Colonic mucosa (tissue), 4 donors: ENCODE data around the gene MGAT4A. TPM values are rescaled to one million over a fixed set of nuclear protein-coding genes. Genes with fewer than 3 reads are reported as not detected.

Experiments used
- DNase-seq: peaks from one replicate; pipeline ENCODE4 v3.0.0-alpha.2; 2020
- H3K27ac ChIP-seq: fragments of 200-600 bp; one replicate; pipeline ENCODE4 v1.8.0; 2021
- H3K27me3 ChIP-seq: fragments of 200-600 bp; one replicate; pipeline ENCODE4 v1.8.0; 2021
- H3K36me3 ChIP-seq: fragments of 200-600 bp; one replicate; pipeline ENCODE4 v1.8.0; 2021
- H3K4me1 ChIP-seq: fragments of 200-600 bp; one replicate; pipeline ENCODE4 v1.8.0; 2021; ENCODE audit warnings: mild to moderate bottlenecking
- H3K4me3 ChIP-seq: fragments of 200-600 bp; one replicate; pipeline ENCODE4 v1.8.0; 2021
- H3K9ac ChIP-seq, 2 donors: one replicate each; pipeline ENCODE4 v1.7.0; 2013; ENCODE audit warnings: control low read depth in 2 of 2, low read depth in 2 of 2, low read length in 2 of 2
- H3K9me3 ChIP-seq: fragments of 200-600 bp; one replicate; pipeline ENCODE4 v1.8.0; 2021
- CTCF ChIP-seq: fragments of 200-600 bp; IDR thresholded peaks from one replicate; pipeline ENCODE4 v1.8.0; 2022; ENCODE audit warnings: antibody characterized with exemption, mild to moderate bottlenecking
- intact Hi-C: fragments of 100-400 bp; cut with DNase I; formaldehyde crosslinking; loops from one replicate; pipeline ENCODE4 v1.14.1; 2022
- total RNA-seq, 2 donors: library from RNA; stranded (reverse); fragmentation: NEBNext Ultra II Directional in 1 of 2; extraction: Animal tissue kit (Norgen Biotek cat#: 25700) in 1 of 2; gene quantifications; one replicate each; pipeline ENCODE4 v1.2.1, GENCODE V29; 2021
- donor health status: healthy.
- donor health status: DM: no; HTN: no; CAD: no.
- donor health status: DM: no; HTN: no; CAD: no.

The MGAT4A gene
- total RNA-seq, 2 donors from 2014 or later: 103 to 125 TPM

GRCh38 chr2:98571796-98572195 is 159.1 kb downstream of the MGAT4A start:
- H3K9me3 ChIP-seq: no peaks in the 10 kb centered on the region
- DNase-seq: no peak
- H3K36me3 ChIP-seq: no peaks in the 10 kb centered on the region
- H3K4me1 ChIP-seq: no peaks in the 10 kb centered on the region
- no peak overlapping the region for H3K27ac ChIP-seq
- H3K9ac ChIP-seq: no peak overlapping the region
- H3K4me3 ChIP-seq: no peak overlapping the region
- no peaks in the 10 kb centered on the region for H3K27me3 ChIP-seq
- intact Hi-C loops: no loop called here
- no peak for TF ChIP-seq CTCF

GRCh38 chr2:98571121-98571701 is 159.7 kb downstream of the MGAT4A start:
- H3K36me3 ChIP-seq: no peaks in the 10 kb centered on the region
- intact Hi-C loops: no loop called here
- H3K9ac ChIP-seq: no peak overlapping the region
- H3K9me3 ChIP-seq: no peaks in the 10 kb centered on the region
- no peak for TF ChIP-seq CTCF
- no peak overlapping the region for H3K27ac ChIP-seq
- H3K4me1 ChIP-seq: no peaks in the 10 kb centered on the region
- H3K27me3 ChIP-seq: no peaks in the 10 kb centered on the region
- H3K4me3 ChIP-seq: no peak overlapping the region
- no peak for DNase-seq

GRCh38 chr2:98570356-98570755 is 160.6 kb downstream of the MGAT4A start:
- intact Hi-C loops: no loop called here
- Histone ChIP-seq H3K27ac (no peak overlapping the region), H3K4me1 (no peaks in the 10 kb centered on the region), H3K9ac (no peak overlapping the region), H3K36me3 (no peaks in the 10 kb centered on the region), H3K27me3 (no peaks in the 10 kb centered on the region), H3K4me3 (no peak overlapping the region), H3K9me3 (no peaks in the 10 kb centered on the region)
- no peak for DNase-seq
- no peak for TF ChIP-seq CTCF

- Histone ChIP-seq H3K36me3 (no peaks in the 10 kb centered on the region), H3K27me3 (no peaks in the 10 kb centered on the region), H3K9ac (no peak overlapping the region), H3K4me1 (no peaks in the 10 kb centered on the region), H3K4me3 (no peak overlapping the region), H3K27ac (no peak overlapping the region), H3K9me3 (no peaks in the 10 kb centered on the region)
- TF ChIP-seq CTCF: no peak
- DNase-seq: no peak
- intact Hi-C loops: loop anchor here (5.0 to 10.0 kb wide), 2 partner anchors 32 to 125 kb away; partner anchors contain the start of gene INPP4A
Observed at GRCh38 chr2:98569915-98570314, 161.0 kb downstream of the MGAT4A start.

- peak; percentile 91 for TF ChIP-seq CTCF
- no peak overlapping the region for H3K9ac ChIP-seq
- H3K27ac ChIP-seq: no peak overlapping the region
- H3K9me3 ChIP-seq: no peaks in the 10 kb centered on the region
- H3K27me3 ChIP-seq: no peaks in the 10 kb centered on the region
- H3K4me1 ChIP-seq: no peaks in the 10 kb centered on the region
- no peak overlapping the region for H3K4me3 ChIP-seq
- intact Hi-C loops: loop anchor here (5.0 to 10.0 kb wide), 2 partner anchors 33 to 124 kb away; partner anchors contain the start of gene INPP4A
- no peaks in the 10 kb centered on the region for H3K36me3 ChIP-seq
- peak; percentile 70 for DNase-seq
Observed at GRCh38 chr2:98569197-98569793, 161.6 kb downstream of the MGAT4A start.

Other genes starting within 250 kb of the MGAT4A start
- gene COA5, start 122.6 kb downstream of the MGAT4A start, total RNA-seq: 10 to 100 TPM; 23.5 to 27.1 TPM
- gene UNC50, start 122.5 kb downstream of the MGAT4A start, total RNA-seq: 10 to 100 TPM; 29.9 to 30.8 TPM
- 10 to 100 TPM; 11.5 to 22.3 TPM for gene CRACDL, start 205.1 kb upstream of the MGAT4A start, total RNA-seq